SHP77 treated with DMSO at 0.1 percent for 48 hours (cell line): Measurements from ENCODE around the gene SLC4A5.

Source experiments
- DNase-seq: peaks from one replicate; lab custom pipeline; 2025; lab: John Stamatoyannopoulos, UW

The SLC4A5 gene

DNA sequence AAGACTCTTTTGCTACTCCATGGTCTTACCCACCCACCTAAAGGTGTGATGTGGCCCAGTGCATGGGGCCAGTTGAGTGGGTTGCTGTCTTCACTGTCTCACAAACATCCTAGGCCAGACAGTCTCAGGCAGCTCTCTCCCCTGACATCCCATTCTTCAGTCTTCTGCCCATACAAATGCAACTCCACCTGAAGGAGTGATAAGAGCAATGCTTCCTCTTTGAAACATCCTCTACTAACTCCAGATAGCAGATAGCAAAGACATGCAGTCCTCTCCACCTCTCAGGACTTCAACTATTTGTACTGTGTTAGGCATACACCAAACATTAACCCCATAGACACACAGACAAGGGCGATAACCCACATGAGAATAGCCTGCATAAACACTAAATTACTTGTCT, 73.5 kb downstream of the SLC4A5 start:
- DNase-seq = no peak

GRCh38 chr2:74267068-74267467, 76.1 kb downstream of the SLC4A5 start:
- DNase-seq = peak; percentile 21

DNA sequence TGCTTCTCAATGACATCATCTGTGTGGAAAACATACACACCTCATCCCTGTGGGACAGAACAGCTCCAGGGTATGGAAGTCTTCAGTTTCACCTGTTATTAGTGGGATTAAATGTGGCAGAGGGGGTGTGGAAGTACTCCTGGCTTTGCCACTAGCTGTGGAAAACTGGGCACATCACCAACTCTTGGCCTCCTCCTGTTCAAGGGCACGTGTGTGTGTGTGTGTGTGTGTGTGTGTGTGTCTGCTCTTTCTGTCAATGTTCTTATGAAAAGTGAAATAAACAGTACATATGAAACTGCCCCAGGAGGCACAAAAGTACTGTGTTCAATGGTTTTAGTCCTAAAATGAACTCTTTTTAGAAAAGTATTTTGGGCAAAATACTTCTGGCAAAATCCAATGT, 78.9 kb downstream of the SLC4A5 start:
- no peak for DNase-seq

DNA sequence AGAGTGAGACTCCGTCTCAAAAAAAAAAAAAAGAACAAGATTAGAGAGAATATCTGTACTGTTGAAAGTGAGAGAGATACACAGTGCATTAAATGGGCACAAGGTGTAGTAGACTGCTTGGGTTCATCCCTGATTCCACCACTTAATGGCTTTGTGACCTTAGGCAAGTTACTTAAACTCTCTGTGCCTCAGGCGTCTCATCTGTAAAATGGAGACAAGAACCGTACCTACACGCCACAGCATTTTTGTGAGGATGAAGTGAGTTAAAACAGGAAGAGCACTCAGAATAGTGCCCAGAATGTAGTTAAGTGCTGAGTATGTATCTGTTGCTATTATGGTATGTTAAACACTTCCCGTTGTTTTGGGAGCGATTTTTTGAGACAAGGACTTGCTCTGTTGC, 80.5 kb downstream of the SLC4A5 start:
- DNase-seq = no peak

- no peak for DNase-seq
Observed at GRCh38 chr2:74261204-74261864, 81.9 kb downstream of the SLC4A5 start.

DNA sequence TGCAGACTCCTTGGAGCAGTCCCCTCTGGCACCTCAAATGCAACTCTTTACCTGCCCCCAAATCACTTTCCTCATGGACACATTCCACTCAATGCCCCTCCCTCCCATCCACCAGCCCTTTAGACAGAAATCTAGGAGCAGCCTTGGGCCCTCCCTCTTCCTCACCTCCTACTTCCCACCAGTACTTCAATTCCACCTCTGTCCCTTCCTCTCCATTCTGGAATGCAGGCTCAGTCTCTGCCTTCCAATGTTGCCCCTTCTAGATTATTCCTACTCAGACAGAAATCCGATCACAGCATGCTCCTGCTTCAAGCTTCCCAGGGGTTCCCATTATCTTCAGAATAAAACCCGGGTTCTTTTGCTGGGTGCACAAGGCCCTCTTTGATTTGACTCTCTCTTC, 82.7 kb downstream of the SLC4A5 start:
- DNase-seq = no peak

DNA sequence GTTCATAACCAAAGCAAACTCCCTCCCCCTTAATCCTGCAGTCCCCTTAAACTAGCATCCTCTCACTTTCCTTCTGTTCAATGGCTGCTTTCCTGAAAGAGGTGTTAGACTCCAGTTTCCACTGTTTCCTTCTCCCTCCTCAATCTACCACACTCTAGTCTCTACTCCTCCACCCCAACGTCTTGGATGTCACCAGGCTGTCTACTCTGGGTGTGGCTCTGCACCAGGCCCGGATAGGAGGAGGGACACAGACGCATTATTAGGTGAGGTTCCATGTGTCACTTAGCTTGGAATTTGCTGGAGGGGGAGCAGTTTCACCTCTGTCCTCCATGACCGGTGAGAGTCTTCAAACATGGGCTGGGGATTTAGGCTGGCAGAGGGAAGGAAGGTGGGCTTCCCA, 83.5 kb downstream of the SLC4A5 start:
- DNase-seq = no peak

DNA sequence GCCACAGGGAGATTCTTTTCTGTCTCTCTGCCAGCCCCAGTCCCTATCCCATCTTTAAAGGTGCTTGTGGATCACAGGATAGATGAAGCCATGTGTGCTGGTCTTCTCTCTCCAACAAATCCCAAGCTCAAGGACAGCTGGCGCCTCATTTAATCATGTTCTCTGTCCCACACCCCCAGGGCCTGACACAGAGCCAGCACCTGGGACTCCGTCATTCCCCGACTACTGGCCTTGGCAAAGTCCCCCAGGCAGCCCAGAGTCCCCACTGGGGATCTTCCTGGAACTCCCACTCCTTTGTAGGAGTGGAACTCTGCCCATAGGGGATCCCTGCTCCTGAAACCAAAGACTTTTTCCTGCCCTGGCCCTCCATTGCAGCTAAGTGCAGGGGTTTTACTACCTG, 84.0 kb downstream of the SLC4A5 start:
- no peak for DNase-seq

GRCh38 chr2:74255660-74256213, 87.5 kb downstream of the SLC4A5 start:
- DNase-seq = no peak

DNA sequence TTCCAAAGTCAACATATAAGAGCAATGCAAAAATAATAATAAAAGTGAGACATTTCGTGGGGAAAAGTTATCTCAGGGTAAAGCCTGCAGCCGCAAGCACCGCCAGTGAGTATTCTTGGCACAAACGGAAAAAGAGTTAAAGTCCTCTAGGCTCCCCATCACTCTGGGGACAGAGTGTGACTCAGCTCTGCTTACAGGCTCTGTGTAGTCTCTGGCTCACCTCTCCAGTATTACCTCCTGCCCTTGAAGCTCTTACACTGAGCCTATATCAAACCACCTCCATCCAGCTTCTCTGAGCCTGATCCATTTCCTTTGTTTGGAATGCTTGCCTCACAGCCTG, 89.3 kb downstream of the SLC4A5 start:
- DNase-seq = no peak

DNA sequence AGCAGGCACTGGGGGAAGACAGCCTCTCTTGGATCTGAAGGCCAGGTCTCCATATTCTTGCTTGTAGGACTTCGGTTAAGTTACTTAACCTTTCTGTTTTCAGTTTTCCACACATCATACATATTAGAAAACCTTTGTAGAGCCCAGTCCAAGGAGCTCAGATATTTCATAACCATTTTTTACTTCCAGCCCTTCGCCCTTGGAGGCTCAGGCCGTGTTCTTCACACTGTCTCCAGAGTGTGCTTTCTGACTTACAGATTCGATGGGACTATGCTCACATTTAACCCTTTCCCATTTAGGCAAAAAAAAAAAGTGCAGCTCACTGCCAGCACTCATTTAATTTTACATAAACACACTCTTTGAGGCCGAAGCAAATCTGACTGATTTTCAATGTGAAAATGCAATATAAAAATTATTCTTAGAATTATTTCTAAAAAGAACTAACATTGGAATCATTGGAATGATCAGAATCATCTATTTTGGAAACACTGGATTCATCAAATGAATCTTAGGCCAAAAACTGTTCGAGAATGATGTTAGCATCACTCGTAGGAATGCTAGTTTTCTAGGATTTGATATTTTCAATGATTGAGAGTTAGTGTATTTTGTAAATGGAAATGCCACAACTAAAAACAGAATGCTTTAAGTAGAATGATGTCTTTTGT, 89.8 kb downstream of the SLC4A5 start:
- no peak for DNase-seq

GRCh38 chr2:74252862-74253261, 90.4 kb downstream of the SLC4A5 start:
- DNase-seq = no peak

GRCh38 chr2:74252036-74252435, 91.2 kb downstream of the SLC4A5 start:
- no peak for DNase-seq

GRCh38 chr2:74250189-74250631, 93.0 kb downstream of the SLC4A5 start:
- DNase-seq = peak; percentile 14

- DNase-seq = no peak
Observed at GRCh38 chr2:74249406-74250122, 93.7 kb downstream of the SLC4A5 start.

- no peak for DNase-seq
Observed at GRCh38 chr2:74246496-74247195, 96.6 kb downstream of the SLC4A5 start.

DNA sequence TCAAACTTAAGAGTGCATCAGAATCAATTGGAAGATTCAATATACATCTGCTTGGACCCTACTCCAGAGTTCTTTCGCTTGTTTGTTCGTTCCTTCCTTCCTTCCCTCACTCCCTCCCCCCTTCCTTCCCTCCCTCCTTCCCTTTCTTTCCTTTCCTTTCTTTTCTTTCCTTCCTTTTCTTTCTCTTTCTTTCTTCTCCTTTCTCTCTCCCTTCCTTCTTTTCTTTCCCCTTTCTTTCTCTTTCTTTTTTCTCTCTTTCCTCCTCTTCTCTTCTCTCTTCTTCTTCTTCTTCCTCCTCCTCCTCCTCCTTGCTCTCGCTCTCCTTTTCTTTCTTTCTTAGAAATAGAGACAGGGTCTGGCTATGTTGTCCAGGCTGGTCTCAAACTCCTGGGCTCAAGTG, 98.9 kb downstream of the SLC4A5 start:
- no peak for DNase-seq

GRCh38 chr2:74242354-74243071, 100.7 kb downstream of the SLC4A5 start:
- no peak for DNase-seq

DNA sequence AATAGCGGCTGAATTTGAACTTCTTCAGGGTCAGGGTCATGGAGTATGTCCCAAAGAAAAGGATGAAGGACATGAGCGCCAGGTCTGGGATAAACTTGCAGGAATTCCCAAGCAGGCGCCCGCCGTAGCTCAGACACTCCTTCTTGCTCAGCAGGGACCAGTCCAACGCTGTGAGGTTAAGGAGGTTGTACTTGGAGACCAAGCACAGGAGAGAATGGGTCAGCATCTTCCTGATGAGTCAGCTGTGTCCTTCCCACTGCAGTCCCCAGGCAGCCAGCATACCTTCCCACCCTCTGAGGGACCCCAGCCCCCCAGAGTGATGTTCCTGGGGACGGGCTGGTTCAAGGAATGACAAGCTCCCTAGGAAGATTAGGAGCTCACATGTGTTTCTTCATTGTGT, 103.9 kb downstream of the SLC4A5 start:
- no peak for DNase-seq

- no peak for DNase-seq
Observed at GRCh38 chr2:74238879-74239278, 104.3 kb downstream of the SLC4A5 start.

DNA sequence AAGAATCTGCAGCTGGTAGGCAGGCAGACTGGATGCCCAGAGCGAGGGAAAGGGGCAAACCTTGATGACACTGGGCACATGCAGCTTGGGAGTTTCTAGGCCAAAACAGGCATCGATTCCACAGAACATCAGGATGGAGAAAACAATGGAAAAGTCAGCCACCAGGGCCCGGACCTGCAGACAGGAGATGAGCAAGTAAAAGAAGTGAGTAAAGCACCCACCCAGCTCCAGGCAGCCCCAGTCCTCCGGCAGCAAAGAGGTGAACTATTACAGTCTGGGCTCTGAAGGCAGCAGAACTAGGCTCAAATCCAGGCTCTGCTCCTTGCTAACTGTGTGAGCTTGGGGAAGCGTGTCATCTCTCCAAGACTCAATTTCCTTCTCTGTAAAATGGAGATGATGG, 108.2 kb downstream of the SLC4A5 start:
- no peak for DNase-seq

DNA sequence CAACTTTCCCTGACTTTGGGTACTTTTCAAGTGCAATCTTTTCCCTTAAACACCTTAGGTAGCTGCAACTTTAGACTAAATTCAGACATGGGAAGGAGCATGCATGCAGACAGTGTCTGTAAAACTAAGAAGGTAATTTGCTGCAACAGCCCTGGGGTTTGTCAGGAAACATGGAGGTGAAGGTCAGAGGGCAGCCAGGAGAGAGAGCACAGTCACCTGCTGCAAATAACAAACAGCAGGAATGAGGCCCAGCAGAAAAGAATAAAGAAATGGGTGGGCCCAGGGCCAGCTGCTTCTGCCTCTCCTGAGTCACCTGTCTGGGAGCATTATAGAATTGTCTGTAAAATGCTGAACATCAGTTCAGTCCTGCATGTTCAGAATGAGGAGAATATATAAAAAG, 109.6 kb downstream of the SLC4A5 start:
- DNase-seq = no peak
